B cell (primary cell): ENCODE data around the gene SLC38A1.

Experiments used
- EZH2 ChIP-seq: IDR thresholded peaks from 2 replicates; pipeline ENCODE4 v1.6.1; 2012; ENCODE audit warnings: borderline replicate concordance, low read depth, mild to moderate bottlenecking, moderate library complexity, low read length; ENCODE audit not compliant: insufficient read depth, poor library complexity, severe bottlenecking
- TF ChIP-seq, protein P1 (sequence below): fragments of 200-600 bp; IDR thresholded peaks from one replicate; pipeline ENCODE4 v1.8.0; 2022; ENCODE audit warnings: antibody characterized with exemption, mild to moderate bottlenecking

DNA sequence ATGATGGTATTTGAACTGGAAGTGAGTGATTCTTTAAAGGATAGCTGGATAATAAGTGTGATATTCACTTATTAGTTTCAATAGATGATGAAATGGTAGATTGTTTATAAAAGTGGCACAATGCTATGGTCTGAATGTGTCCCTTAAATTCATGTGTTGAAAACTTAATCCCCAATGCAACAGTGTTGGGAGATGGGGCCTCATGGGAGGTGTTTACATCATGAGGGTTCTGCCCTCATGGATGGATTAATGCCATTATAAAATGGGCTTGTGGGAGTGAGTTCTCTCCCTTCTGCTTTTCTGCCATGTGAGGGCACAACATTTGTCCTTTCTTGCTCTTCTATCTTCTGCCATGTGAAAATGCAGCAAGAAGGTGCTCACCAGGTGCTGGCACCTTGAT, 134.0 kb downstream of the SLC38A1 start:
- TF ChIP-seq, protein P1, sequence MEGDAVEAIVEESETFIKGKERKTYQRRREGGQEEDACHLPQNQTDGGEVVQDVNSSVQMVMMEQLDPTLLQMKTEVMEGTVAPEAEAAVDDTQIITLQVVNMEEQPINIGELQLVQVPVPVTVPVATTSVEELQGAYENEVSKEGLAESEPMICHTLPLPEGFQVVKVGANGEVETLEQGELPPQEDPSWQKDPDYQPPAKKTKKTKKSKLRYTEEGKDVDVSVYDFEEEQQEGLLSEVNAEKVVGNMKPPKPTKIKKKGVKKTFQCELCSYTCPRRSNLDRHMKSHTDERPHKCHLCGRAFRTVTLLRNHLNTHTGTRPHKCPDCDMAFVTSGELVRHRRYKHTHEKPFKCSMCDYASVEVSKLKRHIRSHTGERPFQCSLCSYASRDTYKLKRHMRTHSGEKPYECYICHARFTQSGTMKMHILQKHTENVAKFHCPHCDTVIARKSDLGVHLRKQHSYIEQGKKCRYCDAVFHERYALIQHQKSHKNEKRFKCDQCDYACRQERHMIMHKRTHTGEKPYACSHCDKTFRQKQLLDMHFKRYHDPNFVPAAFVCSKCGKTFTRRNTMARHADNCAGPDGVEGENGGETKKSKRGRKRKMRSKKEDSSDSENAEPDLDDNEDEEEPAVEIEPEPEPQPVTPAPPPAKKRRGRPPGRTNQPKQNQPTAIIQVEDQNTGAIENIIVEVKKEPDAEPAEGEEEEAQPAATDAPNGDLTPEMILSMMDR: no peak
- TF ChIP-seq EZH2: no peak
